Esophagus muscularis mucosa (tissue), 4 donors: ENCODE results near the gene BMPR1B. TPM values are rescaled to one million over a fixed set of nuclear protein-coding genes. Genes with fewer than 3 reads are reported as not detected.

Experiments
- DNase-seq: peaks from one replicate; pipeline ENCODE4 v3.0.0-alpha.2; 2017; ENCODE audit errors: extremely low spot score
- H3K27ac ChIP-seq, 4 donors: fragments of 200-600 bp; sonication (generic); replicated peaks in 1 of 4; 1 replicate in 3 of 4; 2 replicates in 1 of 4; pipeline ENCODE4 v1.5.1; 2016 to 2019; ENCODE audit warnings: mild to moderate bottlenecking in 1 of 4
- H3K27me3 ChIP-seq, 4 donors: fragments of 200-600 bp; sonication (generic); one replicate each; pipeline versions ENCODE4 v1.5.1 to v1.6.0; 2016 to 2019
- H3K36me3 ChIP-seq, 4 donors: fragments of 200-600 bp; sonication (generic); one replicate each; pipeline ENCODE4 v1.5.1; 2016 to 2019
- H3K4me1 ChIP-seq, 4 donors: fragments of 200-600 bp; sonication (generic); one replicate each; pipeline ENCODE4 v1.5.1; 2016 to 2019
- H3K4me3 ChIP-seq, 4 donors: fragments of 200-600 bp; sonication (generic); 1 replicate in 2 of 4; 2 replicates in 2 of 4; pipeline ENCODE4 v1.5.1; 2016 to 2019; ENCODE audit warnings: mild to moderate bottlenecking in 4 of 4, moderate library complexity in 1 of 4
- H3K9me3 ChIP-seq, 4 donors: fragments of 200-600 bp; sonication (generic); 1 replicate in 3 of 4; 2 replicates in 1 of 4; pipeline ENCODE4 v1.5.1; 2016 to 2019
- EP300 ChIP-seq: sonication (generic); formaldehyde crosslinking; IDR thresholded peaks from one replicate; pipeline ENCODE4 v1.6.1; 2017; ENCODE audit warnings: antibody characterized with exemption
- POLR2A ChIP-seq: fragments of 450-650 bp; IDR thresholded peaks from one replicate; pipeline ENCODE4 v1.6.1; 2017; ENCODE audit warnings: antibody characterized with exemption, moderate library complexity, mild to moderate bottlenecking, low read depth
- POLR2AphosphoS5 ChIP-seq, 2 donors: sonication (generic); formaldehyde crosslinking; IDR thresholded peaks; one replicate each; pipeline ENCODE4 v1.6.1; 2017; ENCODE audit warnings: antibody characterized with exemption in 2 of 2
- WGBS: methylation state at CpG from one replicate; pipeline ENCODE4 v1.1.5; 2018; 5-methylcytosine and 5-hydroxymethylcytosine counted together
- intact Hi-C: fragments of 100-400 bp; cut with DNase I; formaldehyde crosslinking; loops from one replicate; pipeline ENCODE4 v1.15.1; 2023
- total RNA-seq, 4 donors: library from RNA; depleted of rRNA; stranded (reverse); fragments of >200 nt; gene quantifications; one replicate each; pipeline versions ENCODE4 v1.1.0 to v1.2.1, GENCODE V29; 2016
- TF ChIP-seq, protein P1 (sequence below), 3 experiments: fragments of 200-600 bp in 2 of 3; fragments of 450-650 bp in 1 of 3; sonication (generic) in 2 of 3; IDR thresholded peaks; one replicate each; pipeline ENCODE4 v1.5.1; 2017 to 2019; ENCODE audit warnings: antibody characterized with exemption in 3 of 3, mild to moderate bottlenecking in 2 of 3, moderate library complexity in 1 of 3

The BMPR1B gene
- total RNA-seq, 4 donors from 2014 or later = 11.3 to 22.0 (median 17.6) TPM

DNA sequence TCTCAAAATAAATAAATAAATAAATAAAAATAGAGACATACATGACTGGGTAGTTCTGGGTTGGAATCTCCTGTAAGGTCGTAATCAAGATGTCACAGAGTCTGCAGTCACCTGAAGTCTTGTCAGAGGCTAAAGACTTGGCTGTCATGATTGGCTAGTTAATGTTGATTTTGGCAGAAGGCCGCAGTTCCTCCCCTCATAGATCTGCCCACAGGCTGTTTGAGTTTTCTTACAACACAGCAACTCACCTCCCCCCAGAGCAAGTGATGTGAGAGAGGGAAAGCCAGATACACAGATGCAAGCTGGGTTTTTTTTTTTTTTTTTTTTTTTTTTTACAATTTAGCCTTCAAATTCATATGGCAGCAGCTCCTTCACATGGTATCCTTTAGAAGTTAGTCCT is 36.4 kb upstream of the BMPR1B start:
- no peak for DNase-seq
- H3K27ac ChIP-seq = no peak overlapping the region
- WGBS = 88% methylated on average over 2 of the region's 2 CpGs
- no peak overlapping the region for H3K4me3 ChIP-seq
- no peaks in the 10 kb centered on the region for H3K4me1 ChIP-seq
- TF ChIP-seq EP300 (no peak), POLR2AphosphoS5 (IDR thresholded peaks at IDR 0.05) (no peak), POLR2A (no peak)
- TF ChIP-seq, protein P1, sequence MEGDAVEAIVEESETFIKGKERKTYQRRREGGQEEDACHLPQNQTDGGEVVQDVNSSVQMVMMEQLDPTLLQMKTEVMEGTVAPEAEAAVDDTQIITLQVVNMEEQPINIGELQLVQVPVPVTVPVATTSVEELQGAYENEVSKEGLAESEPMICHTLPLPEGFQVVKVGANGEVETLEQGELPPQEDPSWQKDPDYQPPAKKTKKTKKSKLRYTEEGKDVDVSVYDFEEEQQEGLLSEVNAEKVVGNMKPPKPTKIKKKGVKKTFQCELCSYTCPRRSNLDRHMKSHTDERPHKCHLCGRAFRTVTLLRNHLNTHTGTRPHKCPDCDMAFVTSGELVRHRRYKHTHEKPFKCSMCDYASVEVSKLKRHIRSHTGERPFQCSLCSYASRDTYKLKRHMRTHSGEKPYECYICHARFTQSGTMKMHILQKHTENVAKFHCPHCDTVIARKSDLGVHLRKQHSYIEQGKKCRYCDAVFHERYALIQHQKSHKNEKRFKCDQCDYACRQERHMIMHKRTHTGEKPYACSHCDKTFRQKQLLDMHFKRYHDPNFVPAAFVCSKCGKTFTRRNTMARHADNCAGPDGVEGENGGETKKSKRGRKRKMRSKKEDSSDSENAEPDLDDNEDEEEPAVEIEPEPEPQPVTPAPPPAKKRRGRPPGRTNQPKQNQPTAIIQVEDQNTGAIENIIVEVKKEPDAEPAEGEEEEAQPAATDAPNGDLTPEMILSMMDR (IDR thresholded peaks at IDR 0.05) = no peak
- H3K9me3 ChIP-seq = no peaks in the 10 kb centered on the region
- H3K36me3 ChIP-seq = no peaks in the 10 kb centered on the region
- no peaks in the 10 kb centered on the region for H3K27me3 ChIP-seq
- intact Hi-C loops = no loop called here

DNA sequence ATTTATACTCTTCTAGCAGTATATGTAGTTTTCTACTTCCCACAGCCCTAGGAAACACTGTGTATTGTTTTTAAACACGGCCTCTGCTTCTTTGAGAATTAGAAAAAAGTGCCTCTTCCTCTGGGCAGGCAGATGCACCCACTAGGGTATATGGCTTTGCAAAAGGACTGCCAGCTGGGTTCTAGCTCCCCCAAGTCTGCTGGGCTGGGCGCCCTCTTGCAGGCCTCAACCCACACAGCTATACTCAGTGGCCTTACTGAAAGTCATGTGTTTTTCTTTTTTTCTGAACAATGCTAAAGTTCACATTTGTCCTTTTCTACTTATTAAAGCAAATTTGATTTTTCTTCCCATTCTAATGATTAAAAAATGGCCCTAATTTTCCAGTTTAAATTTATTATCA is 35.5 kb upstream of the BMPR1B start:
- WGBS = 91% methylated on average over 2 of the region's 2 CpGs
- no peak overlapping the region for H3K4me3 ChIP-seq
- intact Hi-C loops = no loop called here
- H3K27ac ChIP-seq = no peak overlapping the region
- no peaks in the 10 kb centered on the region for H3K27me3 ChIP-seq
- H3K4me1 ChIP-seq = no peaks in the 10 kb centered on the region
- no peaks in the 10 kb centered on the region for H3K36me3 ChIP-seq
- TF ChIP-seq, protein P1 (IDR thresholded peaks at IDR 0.05) = no peak
- TF ChIP-seq POLR2AphosphoS5 (IDR thresholded peaks at IDR 0.05) (no peak), POLR2A (no peak), EP300 (no peak)
- DNase-seq = no peak
- no peaks in the 10 kb centered on the region for H3K9me3 ChIP-seq

DNA sequence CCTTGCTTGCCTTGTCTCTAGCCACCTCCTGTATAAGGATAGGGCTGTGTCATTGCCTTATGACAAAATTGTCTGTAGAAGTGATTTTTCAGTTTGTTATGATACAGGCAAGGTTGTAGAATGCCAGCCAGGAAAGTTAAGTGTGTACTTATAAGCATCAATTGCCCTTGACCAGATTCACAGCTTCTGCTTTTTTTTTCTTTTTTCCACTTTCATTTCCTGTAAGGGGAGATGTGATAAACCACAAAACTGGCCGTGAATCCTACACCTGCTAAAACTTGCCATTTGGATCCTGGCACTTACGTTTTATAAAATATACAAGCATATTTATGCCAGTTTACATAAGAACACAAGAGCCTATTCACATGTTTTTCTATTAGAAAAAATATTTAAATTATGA is 35.0 kb upstream of the BMPR1B start:
- intact Hi-C loops = no loop called here
- Histone ChIP-seq H3K27ac (no peak overlapping the region), H3K9me3 (no peaks in the 10 kb centered on the region), H3K36me3 (no peaks in the 10 kb centered on the region), H3K4me3 (no peak overlapping the region), H3K27me3 (no peaks in the 10 kb centered on the region), H3K4me1 (no peaks in the 10 kb centered on the region)
- WGBS = 56% methylated on average over 2 of the region's 2 CpGs
- no peak for DNase-seq
- no peak for TF ChIP-seq EP300
- TF ChIP-seq, protein P1 (IDR thresholded peaks at IDR 0.05) = no peak
- TF ChIP-seq POLR2A = no peak
- TF ChIP-seq POLR2AphosphoS5 (IDR thresholded peaks at IDR 0.05) = no peak

DNA sequence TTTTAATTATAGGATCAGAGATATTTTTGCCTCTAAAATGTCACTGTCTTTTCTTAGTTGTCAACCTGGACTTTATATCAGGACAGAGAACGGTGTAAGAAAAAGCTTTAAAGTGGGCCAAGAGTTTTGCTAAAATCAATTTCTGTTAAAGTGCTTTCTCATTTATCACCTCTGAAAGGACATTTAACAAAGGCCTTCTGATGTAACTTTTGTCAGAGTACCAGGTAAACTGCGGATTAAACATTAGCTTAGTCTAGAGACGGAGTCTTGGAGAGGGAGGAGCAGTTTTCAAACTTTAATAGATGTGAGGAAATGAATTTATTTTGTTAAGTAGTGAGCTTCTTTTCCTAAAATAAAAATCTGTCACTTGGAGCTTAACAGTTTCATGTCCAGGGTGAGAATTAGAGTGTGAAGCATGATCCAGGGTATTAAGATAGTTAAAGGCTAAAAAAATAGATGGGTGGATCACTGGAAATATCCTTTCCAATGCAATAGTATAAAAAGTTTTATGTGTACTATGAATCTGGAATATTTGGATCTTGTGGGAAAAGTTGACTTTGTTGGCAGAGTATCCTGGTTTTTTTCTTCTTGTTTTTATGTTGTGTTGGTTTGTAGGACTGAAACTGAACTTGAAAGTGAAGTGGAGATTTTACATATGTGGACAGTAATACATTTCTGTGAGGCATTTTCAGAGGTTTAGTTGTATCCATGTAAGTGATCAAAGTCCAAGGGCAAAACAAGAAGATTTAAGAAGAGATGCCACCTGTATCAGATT is 33.6 kb upstream of the BMPR1B start:
- Histone ChIP-seq H3K4me1 (no peaks in the 10 kb centered on the region), H3K4me3 (no peak overlapping the region), H3K27ac (no peak overlapping the region), H3K9me3 (no peaks in the 10 kb centered on the region), H3K36me3 (no peaks in the 10 kb centered on the region), H3K27me3 (no peaks in the 10 kb centered on the region)
- intact Hi-C loops = no loop called here
- DNase-seq = no peak
- TF ChIP-seq, protein P1 (IDR thresholded peaks at IDR 0.05) = no peak
- no peak for TF ChIP-seq POLR2A
- TF ChIP-seq POLR2AphosphoS5 (IDR thresholded peaks at IDR 0.05) = no peak
- TF ChIP-seq EP300 = no peak
- 75% methylated on average over 3 of the region's 3 CpGs for WGBS
